ENCODE measurements around the gene NUP58. TPM values are rescaled to one million over a fixed set of nuclear protein-coding genes. Genes with fewer than 3 reads are reported as not detected.

The NUP58 gene
- total RNA-seq, 4 donors from 2014 or later = 28.1 to 43.9 (median 37.3) TPM

GRCh38 chr13:25280396-25280795 lies 21.0 kb upstream of the NUP58 start:
- H3K9me3 ChIP-seq = no peaks in the 10 kb centered on the region
- no peaks in the 10 kb centered on the region for H3K36me3 ChIP-seq
- TF ChIP-seq POLR2AphosphoS5 (IDR thresholded peaks at IDR 0.05) (no peak), EP300 (IDR thresholded peaks at IDR 0.05) (no peak), POLR2A (IDR thresholded peaks at IDR 0.05) (no peak)
- TF ChIP-seq, protein P1, sequence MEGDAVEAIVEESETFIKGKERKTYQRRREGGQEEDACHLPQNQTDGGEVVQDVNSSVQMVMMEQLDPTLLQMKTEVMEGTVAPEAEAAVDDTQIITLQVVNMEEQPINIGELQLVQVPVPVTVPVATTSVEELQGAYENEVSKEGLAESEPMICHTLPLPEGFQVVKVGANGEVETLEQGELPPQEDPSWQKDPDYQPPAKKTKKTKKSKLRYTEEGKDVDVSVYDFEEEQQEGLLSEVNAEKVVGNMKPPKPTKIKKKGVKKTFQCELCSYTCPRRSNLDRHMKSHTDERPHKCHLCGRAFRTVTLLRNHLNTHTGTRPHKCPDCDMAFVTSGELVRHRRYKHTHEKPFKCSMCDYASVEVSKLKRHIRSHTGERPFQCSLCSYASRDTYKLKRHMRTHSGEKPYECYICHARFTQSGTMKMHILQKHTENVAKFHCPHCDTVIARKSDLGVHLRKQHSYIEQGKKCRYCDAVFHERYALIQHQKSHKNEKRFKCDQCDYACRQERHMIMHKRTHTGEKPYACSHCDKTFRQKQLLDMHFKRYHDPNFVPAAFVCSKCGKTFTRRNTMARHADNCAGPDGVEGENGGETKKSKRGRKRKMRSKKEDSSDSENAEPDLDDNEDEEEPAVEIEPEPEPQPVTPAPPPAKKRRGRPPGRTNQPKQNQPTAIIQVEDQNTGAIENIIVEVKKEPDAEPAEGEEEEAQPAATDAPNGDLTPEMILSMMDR (IDR thresholded peaks at IDR 0.05) = no peak
- no peaks in the 10 kb centered on the region for H3K27me3 ChIP-seq
- ATAC-seq = no peak
- H3K27ac ChIP-seq = no peak overlapping the region
- H3K4me1 ChIP-seq = peaks cover 0 to 10% (median under 1%) of the 10 kb centered on the region in 3 donors
- no peak overlapping the region for H3K4me3 ChIP-seq

- 44 to 56% methylated on average over 2 to 4 of the region's 4 CpGs for WGBS, 2 donors (ENCODE audit: low coverage in 1 of 2)
- no peak for ATAC-seq
Measured at GRCh38 chr13:25281193-25281934, 20.1 kb upstream of the NUP58 start.

GRCh38 chr13:25281935-25282332 lies 19.5 kb upstream of the NUP58 start:
- H3K27ac ChIP-seq = no peak overlapping the region
- ATAC-seq = no peak
- peaks cover 0 to 23% (median 7%) of the 10 kb centered on the region in 3 donors for H3K4me1 ChIP-seq
- H3K4me3 ChIP-seq = no peak overlapping the region
- TF ChIP-seq EP300 (IDR thresholded peaks at IDR 0.05) (no peak), POLR2AphosphoS5 (IDR thresholded peaks at IDR 0.05) (no peak), POLR2A (IDR thresholded peaks at IDR 0.05) (no peak)
- TF ChIP-seq, protein P1 (IDR thresholded peaks at IDR 0.05) = no peak
- 50 to 80% methylated on average over 1 of the region's 1 CpG for whole genome bisulfite sequencing, 2 donors (ENCODE audit: low coverage in 1 of 2)
- no peaks in the 10 kb centered on the region for H3K36me3 ChIP-seq
- no peaks in the 10 kb centered on the region for H3K9me3 ChIP-seq
- H3K27me3 ChIP-seq = no peaks in the 10 kb centered on the region

More at GRCh38 chr13:25281193-25281934, 20.1 kb upstream of the NUP58 start:
- Histone ChIP-seq H3K36me3 (no peaks in the 10 kb centered on the region), H3K4me3 (no peak overlapping the region), H3K27ac (no peak overlapping the region), H3K9me3 (no peaks in the 10 kb centered on the region), H3K27me3 (no peaks in the 10 kb centered on the region), H3K4me1 (peaks cover 0 to 20% (median 7%) of the 10 kb centered on the region in 3 donors)
- TF ChIP-seq EP300 (IDR thresholded peaks at IDR 0.05) (no peak), POLR2AphosphoS5 (IDR thresholded peaks at IDR 0.05) (no peak), POLR2A (IDR thresholded peaks at IDR 0.05) (no peak)
- TF ChIP-seq, protein P1 (IDR thresholded peaks at IDR 0.05) = no peak

DNA sequence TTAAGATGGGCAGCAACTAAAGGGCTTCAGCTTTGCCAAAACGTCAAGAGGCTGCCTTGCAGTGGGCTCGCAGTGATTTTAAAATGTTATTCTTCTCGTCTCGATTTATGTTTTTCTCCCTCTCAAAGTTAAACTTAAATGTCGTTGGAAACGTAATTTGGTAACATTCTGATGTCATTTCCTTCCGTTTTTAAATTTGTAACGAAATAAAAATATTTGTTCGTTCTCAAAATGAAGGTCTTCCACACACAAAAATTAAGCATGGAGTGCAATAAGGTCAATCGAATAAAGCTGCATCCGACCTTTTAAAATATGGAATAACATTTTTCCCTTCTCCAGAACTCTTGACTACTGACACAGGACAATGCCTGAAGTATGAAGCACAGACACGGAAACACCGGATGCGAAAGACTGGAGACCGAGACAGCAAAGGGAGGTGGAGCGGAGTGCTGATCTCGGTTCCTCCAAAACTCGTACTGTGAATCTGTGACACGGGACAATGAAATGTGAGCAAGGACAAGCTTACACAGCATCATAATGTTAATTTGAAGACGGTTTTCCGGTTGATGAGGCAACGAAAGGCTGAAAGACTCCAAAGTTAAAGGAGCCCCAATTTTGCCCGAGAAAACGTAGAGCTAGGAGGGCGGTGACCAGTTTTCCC lies 15.0 kb upstream of the NUP58 start:
- Histone ChIP-seq H3K27me3 (peaks cover 6% of the 10 kb centered on the region), H3K4me3 (peak overlapping the region; percentile 56 to 83), H3K36me3 (no peaks in the 10 kb centered on the region), H3K9me3 (no peaks in the 10 kb centered on the region), H3K27ac (peak overlapping the region; percentile 8 to 91 (median 86)), H3K4me1 (peaks cover 0 to 28% (median 7%) of the 10 kb centered on the region in 3 donors)
- no peak for ATAC-seq
- TF ChIP-seq POLR2AphosphoS5 (IDR thresholded peaks at IDR 0.05) = no peak
- no peak for TF ChIP-seq POLR2A (IDR thresholded peaks at IDR 0.05)
- TF ChIP-seq, protein P1 (IDR thresholded peaks at IDR 0.05) = no peak
- no peak for TF ChIP-seq EP300 (IDR thresholded peaks at IDR 0.05)
- WGBS, 2 donors (ENCODE audit: low coverage in 1 of 2) = 4 to 5% methylated on average over 22 to 25 of the region's 25 CpGs

All from gastroesophageal sphincter (tissue), 4 donors.